AG10803 (cell line): ENCODE data around the gene OCA2.

Source experiments
- DNase-seq: peaks from one replicate; pipeline ENCODE4 v3.0.0; 2010; ENCODE audit warnings: low read depth
- H3K4me3 ChIP-seq: 2 replicates; pipeline ENCODE4 v1.5.1; 2011; ENCODE audit warnings: mild to moderate bottlenecking, low read length, control low read depth
- CTCF ChIP-seq: conservative IDR thresholded peaks from 2 replicates; pipeline ENCODE4 v1.5.1; 2011; ENCODE audit warnings: mild to moderate bottlenecking, low read length, control low read depth, inconsistent platforms

OCA2 gene

DNA sequence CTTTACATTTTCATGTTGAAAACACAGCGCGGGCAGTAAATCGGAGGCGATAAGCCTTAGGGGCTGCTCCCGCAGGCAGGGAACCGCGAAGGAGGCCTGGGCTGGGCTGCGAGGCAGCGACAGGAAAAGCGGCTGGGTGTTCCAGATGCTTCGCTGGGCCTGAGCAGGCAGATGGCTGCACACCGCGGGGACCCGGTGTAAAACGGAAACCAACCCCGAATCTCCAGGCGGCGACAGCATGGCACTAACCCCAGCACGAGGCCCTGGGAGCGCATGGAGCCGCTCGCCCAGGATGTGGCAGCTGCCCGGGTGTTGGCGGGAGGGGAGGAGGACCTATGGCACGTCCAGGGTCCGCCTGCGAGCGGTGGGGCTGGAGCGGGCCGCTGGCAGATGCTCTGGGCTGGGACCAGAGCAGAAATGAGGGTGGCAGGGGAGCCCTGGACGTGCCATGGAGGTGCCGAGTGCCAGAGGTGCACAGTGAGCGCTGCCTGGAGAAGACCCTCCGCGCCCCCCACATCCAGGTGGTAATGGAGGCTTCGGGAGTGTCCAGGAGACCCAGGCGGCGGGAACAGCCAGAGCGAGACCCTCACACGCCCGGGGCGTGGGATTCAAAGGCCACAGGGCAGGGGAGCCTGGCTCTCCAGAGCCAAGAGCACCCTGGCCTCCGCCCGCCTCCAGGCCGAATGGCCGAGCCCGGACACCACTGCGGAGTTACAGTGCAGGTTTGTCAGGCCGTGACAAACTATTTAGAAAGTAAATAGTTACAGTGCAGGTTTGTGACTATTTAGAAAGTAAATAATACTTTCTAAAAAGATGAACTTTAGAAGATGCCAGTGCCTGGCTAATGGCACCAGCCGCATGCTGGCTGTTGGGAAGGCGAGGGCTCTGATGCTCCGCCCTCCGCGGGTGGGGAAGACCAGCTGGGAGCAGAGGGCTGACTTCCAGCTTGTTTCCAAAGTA lies 293.6 kb downstream of the OCA2 start:
- H3K4me3 ChIP-seq = no peak overlapping the region
- TF ChIP-seq CTCF = no peak
- DNase-seq = no peak

- no peak for DNase-seq
- H3K4me3 ChIP-seq = no peak overlapping the region
- TF ChIP-seq CTCF = no peak
Observed at GRCh38 chr15:27804569-27805260, 294.4 kb downstream of the OCA2 start.

GRCh38 chr15:27798807-27799206 lies 300.3 kb downstream of the OCA2 start:
- H3K4me3 ChIP-seq = no peak overlapping the region
- no peak for TF ChIP-seq CTCF
- DNase-seq = no peak

- no peak for DNase-seq
- H3K4me3 ChIP-seq = no peak overlapping the region
- no peak for TF ChIP-seq CTCF
Observed at GRCh38 chr15:27797765-27798164, 301.4 kb downstream of the OCA2 start.

DNA sequence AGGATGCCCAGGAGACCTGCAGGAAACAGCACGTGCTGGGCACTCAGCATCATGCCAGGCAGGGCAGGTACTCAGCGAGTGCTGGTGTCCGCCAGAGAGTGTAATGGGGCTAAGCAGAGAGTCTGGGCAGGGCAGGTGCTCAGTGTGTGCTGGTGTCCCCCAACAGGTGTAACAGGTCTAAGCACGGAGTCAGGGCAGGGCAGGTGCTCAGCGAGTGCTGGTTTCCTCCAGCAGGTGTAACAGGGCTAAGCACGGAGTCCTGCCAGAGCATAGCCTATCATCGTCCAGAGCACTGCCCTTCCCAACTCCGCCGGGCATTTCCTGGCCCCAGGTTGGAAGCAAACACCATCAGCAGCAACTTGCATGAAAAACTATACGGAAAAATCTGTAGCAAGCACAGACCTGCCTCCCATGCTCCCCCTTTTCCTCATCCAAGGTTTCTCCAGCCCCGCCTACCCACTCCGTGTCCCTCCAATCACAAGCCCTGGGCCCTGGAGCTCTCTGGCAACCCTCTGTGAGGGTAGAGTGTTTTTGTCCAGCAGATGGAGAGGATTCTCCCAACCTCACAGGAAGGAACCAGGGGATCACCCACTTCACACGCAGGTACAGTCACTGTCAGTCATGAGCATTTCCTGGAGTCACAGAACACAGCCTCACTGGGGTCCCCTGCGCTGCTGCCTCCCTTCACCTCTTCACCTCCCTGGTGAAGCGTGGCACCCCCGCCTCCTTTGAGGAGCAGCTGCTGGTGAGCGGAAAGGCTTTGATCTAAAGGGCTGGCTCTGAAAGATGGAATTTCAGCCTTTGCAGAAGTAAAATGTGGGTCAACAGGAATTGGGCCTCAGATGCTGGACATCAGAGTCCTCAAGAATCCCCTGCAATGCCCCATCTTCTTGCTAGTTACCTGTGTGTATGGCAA lies 302.5 kb downstream of the OCA2 start:
- no peak for DNase-seq
- TF ChIP-seq CTCF = no peak
- H3K4me3 ChIP-seq = no peak overlapping the region

- no peak overlapping the region for H3K4me3 ChIP-seq
- TF ChIP-seq CTCF = no peak
- DNase-seq = no peak
Observed at GRCh38 chr15:27792756-27793264, 306.3 kb downstream of the OCA2 start.
